Immature natural killer cell (primary cell): ENCODE results near the gene DHDH. TPM values are rescaled to one million over a fixed set of nuclear protein-coding genes. Genes with fewer than 3 reads are reported as not detected.
"Not testable (repeated sequence)": the region's sequence is repeated elsewhere in the genome, so short reads cannot be mapped to it uniquely, and the experiment has no call there.

Experiments
- DNase-seq, 3 donors: peaks; one replicate each; pipeline ENCODE4 v3.0.0; 2022; ENCODE audit warnings: mixed read lengths in 1 of 3
- H3K27ac Mint-ChIP-seq, 6 donors: one replicate each; pipeline ENCODE4 v1.8.0; 2020; ENCODE audit warnings: mixed read lengths in 6 of 6, mild to moderate bottlenecking in 5 of 6, inconsistent platforms in 4 of 6, moderate library complexity in 3 of 6
- H3K27me3 Mint-ChIP-seq, 3 donors: one replicate each; pipeline ENCODE4 v1.8.0; 2020 to 2021; ENCODE audit warnings: low read depth in 3 of 3, mild to moderate bottlenecking in 3 of 3, mixed read lengths in 3 of 3, moderate library complexity in 3 of 3, inconsistent platforms in 1 of 3
- H3K36me3 Mint-ChIP-seq, 3 donors: one replicate each; pipeline ENCODE4 v1.8.0; 2020; ENCODE audit warnings: mixed read lengths in 3 of 3, inconsistent platforms in 2 of 3, mild to moderate bottlenecking in 2 of 3
- H3K4me1 Mint-ChIP-seq, 2 donors: one replicate each; pipeline ENCODE4 v1.8.0; 2020; ENCODE audit warnings: inconsistent platforms in 2 of 2, mild to moderate bottlenecking in 2 of 2, mixed read lengths in 2 of 2, moderate library complexity in 1 of 2
- H3K4me3 Mint-ChIP-seq, 5 donors: one replicate each; pipeline ENCODE4 v1.8.0; 2020; ENCODE audit warnings: mild to moderate bottlenecking in 5 of 5, mixed read lengths in 5 of 5, inconsistent platforms in 3 of 5, moderate library complexity in 3 of 5
- H3K9me3 Mint-ChIP-seq, 6 donors: one replicate each; pipeline ENCODE4 v1.8.0; 2020; ENCODE audit warnings: mild to moderate bottlenecking in 6 of 6, mixed read lengths in 6 of 6, inconsistent platforms in 4 of 6, moderate library complexity in 3 of 6
- polyA plus RNA-seq, 3 donors: library from polyadenylated mRNA; unstranded; fragments of 300-500 nt; fragmentation: Illumina TruSeq; gene quantifications; one replicate each; pipeline ENCODE4 v1.2.3, GENCODE V29; 2021

DHDH gene
- polyA plus RNA-seq, 3 donors from 2014 or later: 1.3 TPM; not detected in 2

- Mint-ChIP-seq H3K4me1 (no peaks in the 10 kb centered on the region), H3K27me3 (peaks cover 0 to 4% (median 2%) of the 10 kb centered on the region in 3 donors), H3K9me3 (no peaks in the 10 kb centered on the region), H3K36me3 (peaks cover 0 to 3% (median 3%) of the 10 kb centered on the region in 3 donors), H3K4me3 (no peak overlapping the region), H3K27ac (peak overlapping the region in 1 of 6 donors; percentile 69)
- no peak for DNase-seq
Observed at GRCh38 chr19:48922548-48923490, 10.7 kb upstream of the DHDH start.

GRCh38 chr19:48925240-48925843 is 8.2 kb upstream of the DHDH start:
- H3K27me3 Mint-ChIP-seq: peaks cover 0 to 4% (median 3%) of the 10 kb centered on the region in 3 donors
- H3K4me3 Mint-ChIP-seq: no peak overlapping the region
- no peaks in the 10 kb centered on the region for H3K4me1 Mint-ChIP-seq
- peaks cover 0 to 3% (median 3%) of the 10 kb centered on the region in 3 donors for H3K36me3 Mint-ChIP-seq
- DNase-seq: no peak
- H3K9me3 Mint-ChIP-seq: no peaks in the 10 kb centered on the region
- H3K27ac Mint-ChIP-seq: peak overlapping the region in 1 of 6 donors; percentile 23

- not testable (repeated sequence) for H3K36me3 Mint-ChIP-seq, H3K4me3 Mint-ChIP-seq, H3K27me3 Mint-ChIP-seq, DNase-seq, H3K9me3 Mint-ChIP-seq, H3K27ac Mint-ChIP-seq, H3K4me1 Mint-ChIP-seq
Observed at GRCh38 chr19:48925890-48926289, 7.6 kb upstream of the DHDH start.

- peaks cover 0 to 3% (median 0%) of the 10 kb centered on the region in 3 donors for H3K36me3 Mint-ChIP-seq
- DNase-seq: no peak
- no peak overlapping the region for H3K4me3 Mint-ChIP-seq
- H3K4me1 Mint-ChIP-seq: no peaks in the 10 kb centered on the region
- no peaks in the 10 kb centered on the region for H3K9me3 Mint-ChIP-seq
- H3K27ac Mint-ChIP-seq: no peak overlapping the region
- H3K27me3 Mint-ChIP-seq: peaks cover 3 to 4% (median 3%) of the 10 kb centered on the region in 3 donors
Observed at GRCh38 chr19:48926909-48927308, 6.6 kb upstream of the DHDH start.

GRCh38 chr19:48927692-48928091 is 5.8 kb upstream of the DHDH start:
- not testable (repeated sequence) for H3K27me3 Mint-ChIP-seq, H3K36me3 Mint-ChIP-seq, H3K9me3 Mint-ChIP-seq, H3K27ac Mint-ChIP-seq, H3K4me1 Mint-ChIP-seq, DNase-seq, H3K4me3 Mint-ChIP-seq

- Mint-ChIP-seq H3K36me3 (no peaks in the 10 kb centered on the region), H3K27me3 (peaks cover 3 to 6% (median 3%) of the 10 kb centered on the region in 3 donors), H3K27ac (no peak overlapping the region), H3K9me3 (no peaks in the 10 kb centered on the region), H3K4me1 (peaks cover 3 to 6% of the 10 kb centered on the region in 2 donors), H3K4me3 (no peak overlapping the region)
- no peak for DNase-seq
Observed at GRCh38 chr19:48928164-48929025, 5.1 kb upstream of the DHDH start.

GRCh38 chr19:48934837-48935236 is 1.3 kb downstream of the DHDH start:
- no peak overlapping the region for H3K4me3 Mint-ChIP-seq
- no peaks in the 10 kb centered on the region for H3K36me3 Mint-ChIP-seq
- no peak for DNase-seq
- no peak overlapping the region for H3K27ac Mint-ChIP-seq
- peaks cover 8 to 13% of the 10 kb centered on the region in 2 donors for H3K4me1 Mint-ChIP-seq
- peaks cover 2 to 6% (median 3%) of the 10 kb centered on the region in 3 donors for H3K27me3 Mint-ChIP-seq
- H3K9me3 Mint-ChIP-seq: no peaks in the 10 kb centered on the region

GRCh38 chr19:48935864-48936263 is 2.4 kb downstream of the DHDH start:
- Mint-ChIP-seq H3K9me3 (no peaks in the 10 kb centered on the region), H3K36me3 (no peaks in the 10 kb centered on the region), H3K27ac (no peak overlapping the region), H3K4me1 (peaks cover 8 to 13% of the 10 kb centered on the region in 2 donors), H3K27me3 (peaks cover 2 to 6% (median 3%) of the 10 kb centered on the region in 3 donors), H3K4me3 (no peak overlapping the region)
- no peak for DNase-seq

- Mint-ChIP-seq H3K27me3 (peaks cover 0 to 3% (median 2%) of the 10 kb centered on the region in 3 donors), H3K9me3 (no peaks in the 10 kb centered on the region), H3K4me1 (peaks cover 6 to 8% of the 10 kb centered on the region in 2 donors), H3K4me3 (no peak overlapping the region), H3K27ac (no peak overlapping the region), H3K36me3 (no peaks in the 10 kb centered on the region)
- DNase-seq: no peak
Observed at GRCh38 chr19:48938256-48938655, 4.8 kb downstream of the DHDH start.

GRCh38 chr19:48940902-48941301 is 7.4 kb downstream of the DHDH start:
- Mint-ChIP-seq H3K27me3 (peaks cover 0 to 3% (median 2%) of the 10 kb centered on the region in 3 donors), H3K4me1 (no peaks in the 10 kb centered on the region), H3K9me3 (no peaks in the 10 kb centered on the region), H3K27ac (no peak overlapping the region), H3K4me3 (no peak overlapping the region), H3K36me3 (no peaks in the 10 kb centered on the region)
- DNase-seq: no peak

- Mint-ChIP-seq H3K27ac (no peak overlapping the region), H3K9me3 (no peaks in the 10 kb centered on the region), H3K4me1 (no peaks in the 10 kb centered on the region), H3K27me3 (peaks cover 0 to 3% (median 0%) of the 10 kb centered on the region in 3 donors), H3K4me3 (no peak overlapping the region), H3K36me3 (no peaks in the 10 kb centered on the region)
- DNase-seq: no peak
Observed at GRCh38 chr19:48943081-48943480, 9.6 kb downstream of the DHDH start.

GRCh38 chr19:48945415-48945814 is 11.9 kb downstream of the DHDH start:
- H3K9me3 Mint-ChIP-seq: no peaks in the 10 kb centered on the region
- DNase-seq: no peak
- peaks cover 0 to 3% (median 0%) of the 10 kb centered on the region in 3 donors for H3K27me3 Mint-ChIP-seq
- H3K4me3 Mint-ChIP-seq: no peak overlapping the region
- H3K36me3 Mint-ChIP-seq: no peaks in the 10 kb centered on the region
- no peak overlapping the region for H3K27ac Mint-ChIP-seq
- H3K4me1 Mint-ChIP-seq: no peaks in the 10 kb centered on the region

- Mint-ChIP-seq H3K27me3 (peaks cover 0 to 3% (median 0%) of the 10 kb centered on the region in 3 donors), H3K36me3 (no peaks in the 10 kb centered on the region), H3K9me3 (no peaks in the 10 kb centered on the region), H3K4me3 (no peak overlapping the region), H3K4me1 (no peaks in the 10 kb centered on the region), H3K27ac (no peak overlapping the region)
- no peak for DNase-seq
Observed at GRCh38 chr19:48945817-48946216, 12.3 kb downstream of the DHDH start.
